Coronary artery (tissue), 2 donors: ENCODE data around the gene TSPOAP1.

Experiments used
- DNase-seq: peaks from one replicate; pipeline ENCODE4 v3.0.0-alpha.2; 2017; ENCODE audit warnings: low spot score
- H3K27ac ChIP-seq, 2 donors: fragments of 200-600 bp; sonication (generic); one replicate each; pipeline ENCODE4 v1.5.1; 2016 to 2019
- H3K4me3 ChIP-seq: fragments of 200-600 bp; sonication (generic); 2 replicates; pipeline ENCODE4 v1.5.1; 2016; ENCODE audit warnings: mild to moderate bottlenecking, moderate library complexity
- CTCF ChIP-seq: fragments of 200-600 bp; sonication (generic); IDR thresholded peaks from one replicate; pipeline ENCODE4 v1.5.1; 2019; ENCODE audit warnings: antibody characterized with exemption

Gene TSPOAP1

DNA sequence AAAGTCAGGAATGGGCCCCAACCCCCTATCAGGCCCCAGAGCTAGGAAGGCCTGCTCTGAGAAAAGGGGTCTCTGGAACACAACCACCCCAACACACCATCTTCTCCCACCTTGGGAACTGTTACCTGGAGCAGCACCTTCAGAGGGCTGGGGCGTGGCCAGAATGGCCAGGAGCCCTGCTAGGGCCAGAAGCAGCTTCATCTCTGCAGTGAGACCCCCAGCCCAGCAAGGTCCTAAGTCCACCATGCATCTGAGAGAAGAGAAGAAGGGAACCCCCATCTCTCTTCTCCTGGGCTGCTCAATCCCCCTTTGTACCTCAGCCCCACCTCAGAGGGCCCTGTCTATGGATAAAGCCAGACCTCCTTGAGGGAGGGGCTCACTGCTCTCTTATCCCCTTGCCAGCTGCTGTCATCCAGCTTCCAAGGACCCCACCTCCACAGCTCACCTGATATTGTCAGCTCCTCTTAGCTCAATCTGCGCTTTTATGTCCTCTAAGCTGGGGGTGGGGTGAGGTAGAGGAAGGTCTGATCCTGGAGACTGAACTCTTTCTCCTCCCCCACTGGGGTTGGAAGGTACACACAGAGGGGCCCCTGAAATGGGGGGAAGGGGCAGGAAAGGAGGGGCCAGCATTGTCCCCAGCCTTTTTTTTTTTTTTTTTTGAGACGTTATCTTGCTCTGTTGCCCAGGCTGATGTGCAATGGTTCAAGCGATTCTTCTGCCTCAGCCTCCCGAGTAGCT, 47.9 kb downstream of the TSPOAP1 start, which contains the start of gene MPO:
Gene MPO (minus strand): TSS at position 456 of the 738 bp plus-strand sequence. CDS start 177 bp downstream, at position 279.
- Histone ChIP-seq H3K4me3 (no peak within 1 kb of the TSS), H3K27ac (no peak within 1 kb of the TSS)
- DNase-seq = no peak
- no peak for TF ChIP-seq CTCF

DNA sequence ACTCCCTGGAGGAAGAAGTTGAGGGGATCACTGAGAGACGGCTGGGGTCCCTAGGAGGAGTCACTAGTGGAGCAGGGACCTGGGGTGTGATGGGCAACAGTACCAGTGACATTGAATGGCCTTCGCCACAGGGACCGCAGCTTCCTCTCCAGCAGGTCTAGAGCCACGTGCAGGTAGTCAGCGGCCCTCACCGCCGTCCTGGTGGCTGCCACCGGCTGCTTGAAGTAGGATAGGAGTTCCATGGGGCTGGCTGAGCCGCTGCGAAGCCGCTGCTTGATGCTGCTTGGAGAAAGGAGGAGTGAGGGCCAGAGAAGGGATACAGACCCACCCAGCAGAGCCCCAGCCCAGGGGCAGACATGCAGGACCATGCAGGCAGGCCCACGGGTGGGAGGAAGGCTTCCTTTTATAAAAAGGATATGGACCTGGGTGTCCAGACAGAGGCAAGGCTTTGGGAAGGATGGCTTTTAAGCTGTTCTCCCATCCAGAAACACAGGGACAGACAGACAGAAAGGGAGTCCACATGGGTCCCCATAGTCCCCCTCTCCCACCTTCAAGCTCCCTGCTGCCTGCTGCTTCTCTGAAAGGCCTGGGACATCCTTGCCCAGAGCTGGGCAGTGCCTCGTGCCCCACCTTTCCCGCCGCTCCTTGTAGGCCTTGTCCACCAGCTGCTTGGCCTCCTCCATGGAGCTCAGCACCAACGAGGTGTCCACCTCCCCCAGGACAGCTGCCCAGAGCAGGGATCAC, 48.7 kb downstream of the TSPOAP1 start:
- TF ChIP-seq CTCF = no peak
- Histone ChIP-seq H3K4me3 (peak overlapping the region; percentile 60), H3K27ac (no peak overlapping the region)
- DNase-seq = no peak

DNA sequence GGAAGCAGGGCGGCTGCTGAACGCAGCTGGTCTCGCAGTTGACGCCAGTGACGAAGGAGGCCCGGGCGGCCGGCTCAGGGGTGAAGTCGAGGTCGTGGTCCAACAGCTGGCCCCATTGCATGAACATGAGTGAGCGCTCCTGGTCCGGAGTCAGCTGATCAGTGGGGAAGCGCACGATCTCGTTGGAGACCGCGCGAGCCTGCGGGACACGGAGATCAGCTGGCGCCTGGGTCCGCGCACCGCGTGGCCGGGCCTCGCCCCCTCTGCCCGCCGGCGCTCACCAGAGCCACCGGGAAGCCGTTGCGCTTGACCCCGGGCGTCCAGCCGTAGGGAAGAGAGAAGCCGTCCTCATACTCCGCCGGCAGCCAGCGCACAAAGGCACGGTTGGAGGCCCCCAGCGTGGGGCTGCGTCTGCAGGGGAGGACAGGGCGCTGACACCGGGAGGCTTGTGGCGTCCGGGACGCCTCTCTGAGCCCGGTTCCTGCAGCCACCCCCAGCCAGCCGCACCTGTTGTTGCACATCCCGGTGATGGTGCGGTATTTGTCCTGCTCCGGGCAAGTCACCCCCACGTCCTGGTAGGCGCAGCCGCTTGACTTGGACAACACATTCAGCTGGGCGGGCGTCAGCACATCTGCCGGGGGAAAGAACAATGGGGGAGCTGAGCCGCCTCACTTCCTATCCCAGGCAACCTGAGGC, 49.4 kb downstream of the TSPOAP1 start:
- peak overlapping the region; percentile 60 for H3K4me3 ChIP-seq
- no peak for DNase-seq
- TF ChIP-seq CTCF = no peak
- no peak overlapping the region for H3K27ac ChIP-seq

DNA sequence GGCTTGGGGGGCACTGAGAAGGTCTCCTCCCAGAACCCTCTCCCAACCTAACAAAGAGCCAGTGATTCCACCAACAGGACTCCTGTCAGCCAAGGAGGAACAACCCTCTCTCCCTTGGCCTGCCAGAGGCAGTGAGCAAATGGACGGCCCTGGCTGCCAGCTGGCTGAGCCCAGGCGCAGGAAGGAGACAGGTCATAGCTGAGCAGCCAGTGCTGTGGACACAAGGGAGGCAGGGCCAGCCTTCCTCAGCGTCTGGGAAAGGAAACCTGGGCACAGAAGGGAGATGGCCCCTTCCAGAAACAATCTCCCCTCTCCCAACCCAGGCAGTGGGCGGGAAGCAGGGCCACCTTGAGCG, 50.0 kb downstream of the TSPOAP1 start:
- Histone ChIP-seq H3K27ac (no peak overlapping the region), H3K4me3 (peak overlapping the region; percentile 60)
- DNase-seq = no peak
- TF ChIP-seq CTCF = no peak

DNA sequence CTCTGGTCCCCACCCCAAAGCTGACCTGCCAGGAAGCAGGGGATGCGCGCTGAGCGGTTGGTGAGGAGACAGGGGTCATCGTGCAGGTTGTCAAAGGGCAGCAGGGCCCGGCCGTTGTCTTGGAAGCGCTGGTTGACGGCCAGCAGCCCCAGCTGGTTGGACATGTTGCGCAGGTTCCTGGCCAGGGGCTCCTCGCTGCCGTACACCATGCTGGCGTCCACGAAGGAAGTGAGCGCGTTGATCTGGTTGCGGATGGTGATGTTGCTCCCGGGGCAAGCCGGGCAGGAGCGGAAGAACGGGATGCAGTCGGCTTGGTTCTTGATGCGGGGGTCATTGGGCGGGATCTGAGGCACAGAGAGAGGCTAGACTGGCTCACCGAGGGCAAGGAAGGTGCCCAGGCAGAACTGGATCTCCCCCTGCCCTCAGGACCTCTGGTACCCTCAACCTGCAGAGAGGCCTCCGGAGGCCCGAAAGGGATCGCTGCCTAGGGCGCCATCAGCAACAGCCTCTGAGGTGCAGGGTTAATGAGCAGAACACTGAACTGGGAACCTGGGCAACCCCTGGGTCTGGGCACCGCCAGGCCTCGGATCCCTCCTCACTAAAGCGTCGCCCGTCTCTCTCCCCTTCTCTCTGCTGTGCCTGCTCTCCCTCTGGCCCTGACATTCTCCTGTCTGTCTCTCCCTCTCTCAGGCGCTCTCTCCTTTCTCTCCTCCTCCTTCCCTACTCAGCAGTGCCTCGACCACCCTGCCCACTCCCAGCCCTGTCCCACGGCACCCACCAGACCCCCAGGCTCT, 50.6 kb downstream of the TSPOAP1 start:
- H3K27ac ChIP-seq = no peak overlapping the region
- H3K4me3 ChIP-seq = no peak overlapping the region
- no peak for DNase-seq
- no peak for TF ChIP-seq CTCF

DNA sequence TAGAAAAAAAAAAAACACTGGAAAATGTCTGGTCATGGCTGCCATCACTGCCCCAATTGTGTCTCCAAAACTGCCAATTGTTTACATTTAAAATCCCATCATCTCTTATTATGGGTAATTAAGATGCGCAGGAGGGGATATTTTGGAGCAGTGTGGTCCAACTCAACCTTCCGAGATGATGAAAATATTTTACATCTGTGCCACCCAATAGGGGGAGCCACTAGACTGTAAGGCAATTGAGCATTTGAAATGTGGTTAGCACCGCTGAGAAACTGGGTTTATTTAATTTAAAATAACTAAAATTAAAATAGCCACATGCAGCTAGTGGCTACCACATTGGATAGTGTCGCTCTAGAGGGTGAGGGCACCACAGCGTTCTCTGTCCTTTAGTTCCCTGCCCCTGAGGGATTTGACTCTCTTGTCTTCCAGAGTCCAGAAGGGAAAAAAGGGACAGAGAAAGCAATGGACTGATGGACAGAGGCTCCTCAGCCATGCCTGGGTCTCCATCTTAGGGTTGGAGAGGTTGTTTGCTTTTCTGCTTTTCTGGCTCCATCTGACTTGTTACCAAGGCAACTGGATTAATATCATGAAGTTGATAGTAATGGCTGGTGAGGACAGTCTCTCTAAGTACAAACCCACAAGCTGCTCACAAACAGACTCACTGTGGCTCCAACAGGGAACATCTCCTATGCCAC, 51.3 kb downstream of the TSPOAP1 start:
- no peak for DNase-seq
- H3K4me3 ChIP-seq = no peak overlapping the region
- H3K27ac ChIP-seq = no peak overlapping the region
- no peak for TF ChIP-seq CTCF
